Cardiac muscle cell (in vitro differentiated cells and primary cell): ENCODE measurements around the gene DNM3. TPM values are rescaled to one million over a fixed set of nuclear protein-coding genes. Genes with fewer than 3 reads are reported as not detected.

Experiments
- DNase-seq, 2 donors: peaks; one replicate each; pipeline versions ENCODE4 v3.0.0 to v3.0.0-alpha.2; 2010 to 2017; ENCODE audit warnings: low read depth in 1 of 2, low spot score in 1 of 2
- H3K27ac ChIP-seq: fragments of 200-600 bp; sonication (generic); 2 replicates; pipeline ENCODE4 v1.5.1; 2016
- H3K27me3 ChIP-seq: fragments of 200-600 bp; sonication (generic); 2 replicates; pipeline ENCODE4 v1.6.0; 2016; ENCODE audit warnings: control low read depth
- H3K36me3 ChIP-seq: fragments of 200-600 bp; sonication (generic); 2 replicates; pipeline ENCODE4 v1.5.1; 2016; ENCODE audit warnings: control low read depth
- H3K4me1 ChIP-seq: fragments of 200-600 bp; sonication (generic); 2 replicates; pipeline ENCODE4 v1.8.1; 2017; ENCODE audit warnings: low read depth, mild to moderate bottlenecking, mixed run types
- H3K4me3 ChIP-seq: fragments of 200-600 bp; sonication (generic); 2 replicates; pipeline ENCODE4 v1.5.1; 2016; ENCODE audit warnings: mild to moderate bottlenecking
- H3K9me3 ChIP-seq: fragments of 200-600 bp; sonication (generic); 2 replicates; pipeline ENCODE4 v1.5.1; 2017; ENCODE audit warnings: low read depth, mild to moderate bottlenecking, control low read depth
- polyA plus RNA-seq: library from polyadenylated mRNA; unstranded; fragments of >200 nt; fragmentation: Nextera tagmentation; extraction: Ambion mirVana; gene quantifications from 2 replicates; pipeline ENCODE4 v1.2.1, GENCODE V29; 2016
- total RNA-seq: library from RNA; depleted of rRNA; stranded (reverse); fragments of >200 nt; gene quantifications from 2 replicates; pipeline ENCODE4 v1.2.3, GENCODE V29; 2016
- TF ChIP-seq, protein P1 (sequence below): IDR thresholded peaks from 2 replicates; pipeline ENCODE4 v1.5.1; 2012; ENCODE audit warnings: low read depth, mild to moderate bottlenecking, low read length

DNM3 gene
- total and polyA plus RNA-seq, 2 experiments from 2014 or later, result 0.42 TPM; not detected in 1

GRCh38 chr1:172108161-172108893 lies 267.0 kb downstream of the DNM3 start:
- no peak for DNase-seq
- no peak overlapping the region for H3K4me3 ChIP-seq
- no peaks in the 10 kb centered on the region for H3K27me3 ChIP-seq
- no peaks in the 10 kb centered on the region for H3K9me3 ChIP-seq
- H3K27ac ChIP-seq, result no peak overlapping the region
- H3K36me3 ChIP-seq, result no peaks in the 10 kb centered on the region
- TF ChIP-seq, protein P1, sequence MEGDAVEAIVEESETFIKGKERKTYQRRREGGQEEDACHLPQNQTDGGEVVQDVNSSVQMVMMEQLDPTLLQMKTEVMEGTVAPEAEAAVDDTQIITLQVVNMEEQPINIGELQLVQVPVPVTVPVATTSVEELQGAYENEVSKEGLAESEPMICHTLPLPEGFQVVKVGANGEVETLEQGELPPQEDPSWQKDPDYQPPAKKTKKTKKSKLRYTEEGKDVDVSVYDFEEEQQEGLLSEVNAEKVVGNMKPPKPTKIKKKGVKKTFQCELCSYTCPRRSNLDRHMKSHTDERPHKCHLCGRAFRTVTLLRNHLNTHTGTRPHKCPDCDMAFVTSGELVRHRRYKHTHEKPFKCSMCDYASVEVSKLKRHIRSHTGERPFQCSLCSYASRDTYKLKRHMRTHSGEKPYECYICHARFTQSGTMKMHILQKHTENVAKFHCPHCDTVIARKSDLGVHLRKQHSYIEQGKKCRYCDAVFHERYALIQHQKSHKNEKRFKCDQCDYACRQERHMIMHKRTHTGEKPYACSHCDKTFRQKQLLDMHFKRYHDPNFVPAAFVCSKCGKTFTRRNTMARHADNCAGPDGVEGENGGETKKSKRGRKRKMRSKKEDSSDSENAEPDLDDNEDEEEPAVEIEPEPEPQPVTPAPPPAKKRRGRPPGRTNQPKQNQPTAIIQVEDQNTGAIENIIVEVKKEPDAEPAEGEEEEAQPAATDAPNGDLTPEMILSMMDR, result no peak
- no peaks in the 10 kb centered on the region for H3K4me1 ChIP-seq

GRCh38 chr1:172109359-172109758 lies 268.1 kb downstream of the DNM3 start:
- H3K36me3 ChIP-seq, result no peaks in the 10 kb centered on the region
- no peaks in the 10 kb centered on the region for H3K4me1 ChIP-seq
- no peaks in the 10 kb centered on the region for H3K9me3 ChIP-seq
- no peaks in the 10 kb centered on the region for H3K27me3 ChIP-seq
- H3K27ac ChIP-seq, result no peak overlapping the region
- TF ChIP-seq, protein P1, result no peak
- DNase-seq, result peak in 1 of 2 donors; percentile 17
- H3K4me3 ChIP-seq, result no peak overlapping the region

- Histone ChIP-seq H3K4me3 (no peak overlapping the region), H3K27me3 (no peaks in the 10 kb centered on the region), H3K27ac (no peak overlapping the region), H3K4me1 (no peaks in the 10 kb centered on the region), H3K36me3 (no peaks in the 10 kb centered on the region), H3K9me3 (no peaks in the 10 kb centered on the region)
- TF ChIP-seq, protein P1, result no peak
- no peak for DNase-seq
Measured at GRCh38 chr1:172112576-172112975, 271.3 kb downstream of the DNM3 start.

DNA sequence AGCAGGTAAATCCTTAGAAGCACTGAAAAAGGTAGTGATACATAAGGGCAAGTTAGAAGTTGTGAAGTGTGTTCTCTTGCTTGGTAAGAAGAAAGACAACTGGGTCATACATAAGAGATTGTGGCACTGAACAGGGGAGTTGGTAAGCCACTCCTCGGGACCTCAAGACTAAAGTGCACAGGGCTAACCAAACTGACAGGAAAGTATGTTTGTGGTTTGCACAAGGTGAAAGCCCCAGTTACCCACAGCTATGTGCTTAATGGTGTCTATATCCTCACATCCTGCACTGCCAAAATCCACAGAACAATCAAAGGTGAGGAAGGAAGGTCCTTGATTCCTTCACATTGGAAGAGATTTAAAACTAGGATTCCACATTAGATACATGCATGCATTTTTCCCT lies 276.5 kb downstream of the DNM3 start:
- TF ChIP-seq, protein P1, result no peak
- Histone ChIP-seq H3K36me3 (no peaks in the 10 kb centered on the region), H3K27ac (no peak overlapping the region), H3K4me1 (no peaks in the 10 kb centered on the region), H3K27me3 (no peaks in the 10 kb centered on the region), H3K4me3 (no peak overlapping the region), H3K9me3 (no peaks in the 10 kb centered on the region)
- no peak for DNase-seq

- Histone ChIP-seq H3K4me1 (no peaks in the 10 kb centered on the region), H3K4me3 (no peak overlapping the region), H3K27me3 (no peaks in the 10 kb centered on the region), H3K36me3 (no peaks in the 10 kb centered on the region), H3K27ac (no peak overlapping the region), H3K9me3 (no peaks in the 10 kb centered on the region)
- no peak for DNase-seq
- TF ChIP-seq, protein P1, result no peak
Measured at GRCh38 chr1:172118618-172119017, 277.3 kb downstream of the DNM3 start.

GRCh38 chr1:172119184-172119583 lies 277.9 kb downstream of the DNM3 start:
- no peaks in the 10 kb centered on the region for H3K27me3 ChIP-seq
- TF ChIP-seq, protein P1, result no peak
- DNase-seq, result no peak
- H3K4me1 ChIP-seq, result no peaks in the 10 kb centered on the region
- H3K27ac ChIP-seq, result no peak overlapping the region
- no peak overlapping the region for H3K4me3 ChIP-seq
- H3K9me3 ChIP-seq, result no peaks in the 10 kb centered on the region
- no peaks in the 10 kb centered on the region for H3K36me3 ChIP-seq
